HAP-1 (cell line): ENCODE data around the gene FOXR1.
A peak's percentile ranks its signal among the peaks of the same experiment; 100 is the strongest.

ENCODE experiments used
- DNase-seq, 2 experiments: peaks; one replicate each; pipeline ENCODE4 v3.0.0-alpha.2; 2016 to 2020; ENCODE audit warnings: low spot score in 2 of 2
- H3K27me3 ChIP-seq: fragments of 250-450 bp; sonication (Bioruptor Pico); 2 replicates; pipeline ENCODE4 v1.5.1; 2020; ENCODE audit warnings: low read depth, mild to moderate bottlenecking, moderate library complexity
- H3K36me3 ChIP-seq: fragments of 250-450 bp; sonication (Bioruptor Pico); replicated peaks from 2 replicates; pipeline ENCODE4 v1.5.1; 2020; ENCODE audit warnings: mild to moderate bottlenecking
- H3K4me1 ChIP-seq: fragments of 250-450 bp; sonication (Bioruptor Pico); 2 replicates; pipeline ENCODE4 v1.5.1; 2020; ENCODE audit warnings: mild to moderate bottlenecking
- H3K4me3 ChIP-seq: fragments of 250-450 bp; sonication (Bioruptor Pico); 2 replicates; pipeline ENCODE4 v1.5.1; 2020; ENCODE audit warnings: mild to moderate bottlenecking, moderate library complexity
- H3K9me3 ChIP-seq: fragments of 250-450 bp; sonication (Bioruptor Pico); 2 replicates; pipeline ENCODE4 v1.5.1; 2020; ENCODE audit warnings: mild to moderate bottlenecking, moderate library complexity
- in situ Hi-C: fragments of 300-500 bp; cut with MboI; formaldehyde crosslinking; loops from 3 replicates; pipeline ENCODE4 v1.14.3; 2020; ENCODE audit warnings: low sequenced_read_pairs, inconsistent platforms, mixed read lengths

FOXR1 gene

GRCh38 chr11:118971646-118972045 is at the start of gene FOXR1:
TSS of gene FOXR1 (plus strand) at chr11:118971761. CDS start at chr11:118971932, 171 bp downstream.
- H3K36me3 ChIP-seq, result no peaks in the 10 kb centered on the region
- in situ Hi-C loops, result no loop called here
- H3K27me3 ChIP-seq, result no peaks in the 10 kb centered on the region
- DNase-seq, result no peak
- H3K4me1 ChIP-seq, result no peaks in the 10 kb centered on the region
- no peak within 1 kb of the TSS for H3K4me3 ChIP-seq
- peaks cover 2% of the 10 kb centered on the region; the same call in 1 of the 2 replicates for H3K9me3 ChIP-seq

- Histone ChIP-seq H3K4me3 (0 out of 2 replicates have a peak overlapping the region, but pooled peaks have one; percentile 2), H3K36me3 (no peaks in the 10 kb centered on the region), H3K4me1 (peaks cover 47% of the 10 kb centered on the region), H3K27me3 (no peaks in the 10 kb centered on the region), H3K9me3 (no peaks in the 10 kb centered on the region)
- in situ Hi-C loops, result no loop called here
- DNase-seq, result peak in 1 of 2 experiments; percentile 68
Measured at GRCh38 chr11:118921929-118922744, 49.4 kb upstream of the FOXR1 start.

GRCh38 chr11:118922745-118923627 is 48.6 kb upstream of the FOXR1 start:
- Histone ChIP-seq H3K27me3 (no peaks in the 10 kb centered on the region), H3K4me3 (no peak overlapping the region), H3K4me1 (peaks cover 51% of the 10 kb centered on the region), H3K36me3 (no peaks in the 10 kb centered on the region), H3K9me3 (no peaks in the 10 kb centered on the region)
- in situ Hi-C loops, result no loop called here
- no peak for DNase-seq

- H3K4me3 ChIP-seq, result peak overlapping the region; percentile 65
- H3K36me3 ChIP-seq, result no peaks in the 10 kb centered on the region
- no peak for DNase-seq
- in situ Hi-C loops, result no loop called here
- H3K27me3 ChIP-seq, result no peaks in the 10 kb centered on the region
- no peaks in the 10 kb centered on the region for H3K9me3 ChIP-seq
- peaks cover 48% of the 10 kb centered on the region for H3K4me1 ChIP-seq
Measured at GRCh38 chr11:118923721-118924587, 47.6 kb upstream of the FOXR1 start.

- H3K27me3 ChIP-seq, result no peaks in the 10 kb centered on the region
- H3K4me1 ChIP-seq, result peaks cover 40% of the 10 kb centered on the region
- peak; percentile 46 to 81 for DNase-seq
- peak overlapping the region; percentile 65 for H3K4me3 ChIP-seq
- H3K36me3 ChIP-seq, result no peaks in the 10 kb centered on the region
- no peaks in the 10 kb centered on the region for H3K9me3 ChIP-seq
- in situ Hi-C loops, result no loop called here
Measured at GRCh38 chr11:118924591-118925585, 46.7 kb upstream of the FOXR1 start.

GRCh38 chr11:118927554-118928100 is 43.9 kb upstream of the FOXR1 start:
- in situ Hi-C loops, result no loop called here
- DNase-seq, result no peak
- Histone ChIP-seq H3K36me3 (no peaks in the 10 kb centered on the region), H3K4me1 (peaks cover 13% of the 10 kb centered on the region), H3K27me3 (no peaks in the 10 kb centered on the region), H3K9me3 (no peaks in the 10 kb centered on the region), H3K4me3 (peak overlapping the region; percentile 56)

- H3K9me3 ChIP-seq, result no peaks in the 10 kb centered on the region
- H3K4me1 ChIP-seq, result peaks cover 13% of the 10 kb centered on the region
- DNase-seq, result peak; percentile 88 to 95
- no peaks in the 10 kb centered on the region for H3K27me3 ChIP-seq
- peak overlapping the region; percentile 56 for H3K4me3 ChIP-seq
- H3K36me3 ChIP-seq, result no peaks in the 10 kb centered on the region
- in situ Hi-C loops, result no loop called here
Measured at GRCh38 chr11:118928101-118928869, 43.3 kb upstream of the FOXR1 start.

- DNase-seq, result peak; percentile 62 to 80
- Histone ChIP-seq H3K36me3 (no peaks in the 10 kb centered on the region), H3K27me3 (no peaks in the 10 kb centered on the region), H3K4me1 (peaks cover 13% of the 10 kb centered on the region), H3K4me3 (peak overlapping the region; percentile 56), H3K9me3 (no peaks in the 10 kb centered on the region)
- in situ Hi-C loops, result no loop called here
Measured at GRCh38 chr11:118928870-118929500, 42.6 kb upstream of the FOXR1 start.

GRCh38 chr11:118929501-118930093 is 42.0 kb upstream of the FOXR1 start:
- no peaks in the 10 kb centered on the region for H3K9me3 ChIP-seq
- in situ Hi-C loops, result no loop called here
- H3K36me3 ChIP-seq, result no peaks in the 10 kb centered on the region
- peak; percentile 81 to 90 for DNase-seq
- no peaks in the 10 kb centered on the region for H3K27me3 ChIP-seq
- peak overlapping the region; percentile 56 for H3K4me3 ChIP-seq
- H3K4me1 ChIP-seq, result peaks cover 13% of the 10 kb centered on the region

GRCh38 chr11:118930094-118930712 is 41.4 kb upstream of the FOXR1 start:
- in situ Hi-C loops, result no loop called here
- no peaks in the 10 kb centered on the region for H3K36me3 ChIP-seq
- H3K27me3 ChIP-seq, result no peaks in the 10 kb centered on the region
- peak overlapping the region; percentile 56 for H3K4me3 ChIP-seq
- no peaks in the 10 kb centered on the region for H3K9me3 ChIP-seq
- H3K4me1 ChIP-seq, result peaks cover 13% of the 10 kb centered on the region
- peak; percentile 70 to 90 for DNase-seq

GRCh38 chr11:118931571-118931970 is 40.0 kb upstream of the FOXR1 start:
- Histone ChIP-seq H3K27me3 (no peaks in the 10 kb centered on the region), H3K4me3 (no peak overlapping the region), H3K4me1 (peaks cover 9% of the 10 kb centered on the region), H3K36me3 (no peaks in the 10 kb centered on the region), H3K9me3 (no peaks in the 10 kb centered on the region)
- DNase-seq, result no peak
- in situ Hi-C loops, result no loop called here
